Subcutaneous adipose tissue (tissue), 4 donors: Measurements from ENCODE around the gene TNFRSF19. TPM values are rescaled to one million over a fixed set of nuclear protein-coding genes. Genes with fewer than 3 reads are reported as not detected.

ENCODE experiments used
- total RNA-seq, 4 donors: library from RNA; depleted of rRNA; stranded (reverse); fragments of >200 nt; gene quantifications; one replicate each; pipeline ENCODE4 v1.1.0, GENCODE V29; 2016
- TF ChIP-seq, protein P1 (sequence below): fragments of 450-650 bp; IDR thresholded peaks from one replicate; pipeline ENCODE4 v1.5.1; 2016; ENCODE audit warnings: low read depth, mild to moderate bottlenecking, control low read depth, antibody characterized with exemption, moderate library complexity

Gene TNFRSF19
- total RNA-seq, 4 donors from 2014 or later, result 0.33 to 4.0 (median 1.3) TPM

DNA sequence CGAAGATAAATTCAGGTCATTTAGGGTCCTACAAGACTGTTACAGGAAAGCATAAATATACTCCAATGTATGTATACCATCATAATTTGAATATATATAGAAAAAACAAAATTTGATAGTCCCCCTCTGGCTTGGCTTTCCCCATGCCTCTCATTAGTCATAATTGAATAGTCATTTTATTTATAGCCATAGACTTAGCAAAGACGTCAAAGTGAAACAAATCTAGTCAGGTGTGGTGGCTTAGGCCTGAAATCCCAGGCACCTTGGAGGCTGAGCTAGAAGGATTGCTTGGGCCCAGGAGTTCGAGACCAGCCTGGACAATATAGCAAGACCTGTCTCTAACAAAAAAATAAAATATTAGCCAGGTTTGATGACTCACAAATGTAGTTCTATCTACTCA is 141.1 kb downstream of the TNFRSF19 start:
- TF ChIP-seq, protein P1, sequence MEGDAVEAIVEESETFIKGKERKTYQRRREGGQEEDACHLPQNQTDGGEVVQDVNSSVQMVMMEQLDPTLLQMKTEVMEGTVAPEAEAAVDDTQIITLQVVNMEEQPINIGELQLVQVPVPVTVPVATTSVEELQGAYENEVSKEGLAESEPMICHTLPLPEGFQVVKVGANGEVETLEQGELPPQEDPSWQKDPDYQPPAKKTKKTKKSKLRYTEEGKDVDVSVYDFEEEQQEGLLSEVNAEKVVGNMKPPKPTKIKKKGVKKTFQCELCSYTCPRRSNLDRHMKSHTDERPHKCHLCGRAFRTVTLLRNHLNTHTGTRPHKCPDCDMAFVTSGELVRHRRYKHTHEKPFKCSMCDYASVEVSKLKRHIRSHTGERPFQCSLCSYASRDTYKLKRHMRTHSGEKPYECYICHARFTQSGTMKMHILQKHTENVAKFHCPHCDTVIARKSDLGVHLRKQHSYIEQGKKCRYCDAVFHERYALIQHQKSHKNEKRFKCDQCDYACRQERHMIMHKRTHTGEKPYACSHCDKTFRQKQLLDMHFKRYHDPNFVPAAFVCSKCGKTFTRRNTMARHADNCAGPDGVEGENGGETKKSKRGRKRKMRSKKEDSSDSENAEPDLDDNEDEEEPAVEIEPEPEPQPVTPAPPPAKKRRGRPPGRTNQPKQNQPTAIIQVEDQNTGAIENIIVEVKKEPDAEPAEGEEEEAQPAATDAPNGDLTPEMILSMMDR, result no peak

DNA sequence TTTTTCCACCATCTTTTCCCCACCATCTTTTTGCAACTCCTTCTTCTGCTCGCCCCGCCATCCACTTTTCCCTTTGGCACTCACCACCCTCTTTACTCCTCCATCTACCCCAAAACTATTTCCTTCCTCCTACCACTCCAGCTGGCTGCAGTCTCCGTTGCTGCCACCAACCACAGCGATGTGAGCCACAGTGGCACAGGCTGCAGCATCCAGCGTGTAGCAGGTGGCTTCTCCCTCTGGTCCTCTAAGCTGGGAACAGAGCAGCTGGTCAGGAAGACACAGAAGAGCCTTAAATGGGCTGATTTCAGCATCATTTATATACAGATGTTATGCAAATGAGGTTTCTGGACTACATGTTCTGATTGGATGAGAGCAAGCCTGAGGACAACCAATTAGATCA is 144.5 kb downstream of the TNFRSF19 start:
- TF ChIP-seq, protein P1, result no peak

- TF ChIP-seq, protein P1, result no peak
These were observed 145.0 kb downstream of the TNFRSF19 start for GRCh38 chr13:23715092-23715761.

DNA sequence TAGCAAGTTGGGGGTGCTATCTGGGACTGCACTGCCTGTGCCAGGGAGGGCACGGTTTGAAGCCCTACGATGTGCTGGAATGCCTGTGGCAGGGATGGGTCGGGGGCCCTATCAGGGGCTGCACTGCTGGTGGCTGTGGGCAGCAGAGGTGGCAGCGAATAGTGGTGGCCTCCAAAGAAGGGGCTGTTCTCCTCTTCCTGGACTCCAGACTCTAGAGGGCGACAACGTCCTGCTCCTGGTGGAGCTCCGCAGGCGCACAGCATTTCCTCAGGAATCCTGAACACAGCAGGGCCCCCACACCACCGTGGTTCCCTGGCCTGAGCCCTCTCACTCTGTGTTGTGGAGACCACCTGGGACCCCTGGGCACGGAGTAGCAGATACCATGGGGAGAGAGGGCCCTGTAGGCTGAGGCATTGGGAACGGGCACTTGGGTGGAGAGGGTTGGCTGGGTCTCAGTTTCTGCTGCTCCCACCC is 145.6 kb downstream of the TNFRSF19 start:
- TF ChIP-seq, protein P1, result no peak

GRCh38 chr13:23716401-23716800 is 146.2 kb downstream of the TNFRSF19 start:
- TF ChIP-seq, protein P1, result no peak

DNA sequence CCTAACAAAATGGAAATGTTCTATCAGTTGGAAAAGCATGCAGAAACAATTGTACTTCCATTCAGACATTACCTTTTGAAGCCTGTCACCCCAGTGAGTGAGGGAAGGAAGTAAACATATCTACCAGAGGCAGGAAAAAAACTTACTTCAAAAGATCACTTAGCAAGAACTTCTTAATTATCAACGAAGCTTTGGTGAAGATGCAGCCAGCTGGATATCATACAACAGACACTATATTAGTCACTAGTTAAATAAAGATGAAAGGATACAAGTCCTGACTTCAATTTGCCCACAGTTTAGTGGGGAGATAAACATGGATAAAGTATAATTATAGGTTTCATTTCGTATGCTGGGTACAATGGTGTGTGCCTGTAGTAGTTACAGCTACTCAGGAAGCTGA is 148.8 kb downstream of the TNFRSF19 start:
- TF ChIP-seq, protein P1, result no peak

GRCh38 chr13:23722726-23723453 is 152.7 kb downstream of the TNFRSF19 start:
- TF ChIP-seq, protein P1, result no peak
